H1 (cell line): ENCODE measurements around the gene PLIN4.
"Not testable (repeated sequence)": the region's sequence is repeated elsewhere in the genome, so short reads cannot be mapped to it uniquely, and the experiment has no call there.

ENCODE experiments used
- FOSL1 ChIP-seq: IDR thresholded peaks from 2 replicates; pipeline ENCODE4 v1.6.1; 2011; ENCODE audit warnings: mild to moderate bottlenecking, low read depth, low read length, moderate library complexity; ENCODE audit not compliant: insufficient read depth
- GABPA ChIP-seq: IDR thresholded peaks from 2 replicates; pipeline ENCODE4 v1.6.1; 2011; ENCODE audit warnings: mild to moderate bottlenecking, low read length, moderate library complexity, borderline replicate concordance; ENCODE audit not compliant: insufficient read depth
- HDAC2 ChIP-seq, 2 experiments: fragments of 300-600 bp in 1 of 2; sonication (generic) in 1 of 2; IDR thresholded peaks; 2 replicates each; pipeline ENCODE4 v1.6.1; 2011 to 2012; ENCODE audit warnings: low read depth in 2 of 2, low read length in 2 of 2, mild to moderate bottlenecking in 2 of 2, moderate library complexity in 2 of 2, borderline replicate concordance in 1 of 2, inconsistent platforms in 1 of 2
- JUN ChIP-seq: IDR thresholded peaks from 2 replicates; pipeline ENCODE4 v1.6.1; 2011; ENCODE audit warnings: low read depth, mild to moderate bottlenecking, improper control_type of control experiment, low read length
- POLR2AphosphoS5 ChIP-seq: IDR thresholded peaks from 2 replicates; pipeline ENCODE4 v1.6.1; 2011; ENCODE audit warnings: low read depth, low read length
- TAF1 ChIP-seq: IDR thresholded peaks from 2 replicates; pipeline ENCODE4 v1.6.1; 2011; ENCODE audit warnings: mild to moderate bottlenecking, low read depth, low read length
- ZNF274 ChIP-seq: IDR thresholded peaks from 2 replicates; pipeline ENCODE4 v1.7.0; 2012; ENCODE audit warnings: low read length, borderline replicate concordance; ENCODE audit errors: extremely low read depth
- TF ChIP-seq, protein P1 (sequence below), 3 experiments: IDR thresholded peaks; 1 replicate in 2 of 3; 2 replicates in 1 of 3; pipeline versions ENCODE4 v1.5.1 to v1.6.1; 2011; ENCODE audit warnings: low read length in 3 of 3, mild to moderate bottlenecking in 3 of 3, inconsistent platforms in 2 of 3, low read depth in 1 of 3, moderate library complexity in 1 of 3; ENCODE audit not compliant: insufficient read depth in 1 of 3; ENCODE audit errors: control extremely low read depth in 1 of 3
- TF ChIP-seq, protein P2 (sequence below): IDR thresholded peaks from 2 replicates; pipeline ENCODE4 v1.6.1; 2012; ENCODE audit warnings: inconsistent platforms
- TF ChIP-seq, protein P3 (sequence below): IDR thresholded peaks from 2 replicates; pipeline ENCODE4 v1.6.1; 2012; ENCODE audit warnings: inconsistent platforms
- TF ChIP-seq, protein P4 (sequence below): IDR thresholded peaks from 2 replicates; pipeline ENCODE4 v1.6.1; 2012; ENCODE audit warnings: low read length, inconsistent platforms

DNA sequence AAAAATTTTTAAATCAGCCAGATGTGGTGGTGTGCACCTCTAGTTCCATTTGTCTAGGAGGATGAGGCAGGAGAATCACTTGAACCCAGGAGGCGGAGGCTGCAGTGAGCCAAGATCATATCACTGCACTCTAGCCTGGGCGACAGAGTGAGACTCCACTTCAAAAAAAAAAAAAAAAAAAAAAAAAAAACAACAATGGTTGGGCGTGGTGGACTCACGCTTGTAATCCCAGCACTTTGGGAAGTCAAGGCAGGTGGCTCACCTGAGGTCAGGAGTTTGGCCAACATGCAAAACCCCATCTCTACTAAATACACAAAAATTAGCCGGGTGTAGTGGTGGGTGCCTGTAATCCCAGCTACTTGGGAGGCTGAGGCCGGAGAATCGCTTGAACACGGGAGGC, 9.1 kb upstream of the PLIN4 start:
- TF ChIP-seq, protein P1, sequence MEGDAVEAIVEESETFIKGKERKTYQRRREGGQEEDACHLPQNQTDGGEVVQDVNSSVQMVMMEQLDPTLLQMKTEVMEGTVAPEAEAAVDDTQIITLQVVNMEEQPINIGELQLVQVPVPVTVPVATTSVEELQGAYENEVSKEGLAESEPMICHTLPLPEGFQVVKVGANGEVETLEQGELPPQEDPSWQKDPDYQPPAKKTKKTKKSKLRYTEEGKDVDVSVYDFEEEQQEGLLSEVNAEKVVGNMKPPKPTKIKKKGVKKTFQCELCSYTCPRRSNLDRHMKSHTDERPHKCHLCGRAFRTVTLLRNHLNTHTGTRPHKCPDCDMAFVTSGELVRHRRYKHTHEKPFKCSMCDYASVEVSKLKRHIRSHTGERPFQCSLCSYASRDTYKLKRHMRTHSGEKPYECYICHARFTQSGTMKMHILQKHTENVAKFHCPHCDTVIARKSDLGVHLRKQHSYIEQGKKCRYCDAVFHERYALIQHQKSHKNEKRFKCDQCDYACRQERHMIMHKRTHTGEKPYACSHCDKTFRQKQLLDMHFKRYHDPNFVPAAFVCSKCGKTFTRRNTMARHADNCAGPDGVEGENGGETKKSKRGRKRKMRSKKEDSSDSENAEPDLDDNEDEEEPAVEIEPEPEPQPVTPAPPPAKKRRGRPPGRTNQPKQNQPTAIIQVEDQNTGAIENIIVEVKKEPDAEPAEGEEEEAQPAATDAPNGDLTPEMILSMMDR (IDR thresholded peaks at IDR 0.05; ENCODE audit: control extremely low read depth in 1 of 3, insufficient read depth in 1 of 3, low read depth in 1 of 3, low read length in 3 of 3): not testable (repeated sequence)
- TF ChIP-seq FOSL1; JUN; POLR2AphosphoS5; HDAC2 (IDR thresholded peaks at IDR 0.05; ENCODE audit: borderline replicate concordance in 1 of 2, low read depth in 2 of 2, low read length in 2 of 2); TAF1; GABPA; ZNF274: not testable (repeated sequence)
- TF ChIP-seq, protein P2, sequence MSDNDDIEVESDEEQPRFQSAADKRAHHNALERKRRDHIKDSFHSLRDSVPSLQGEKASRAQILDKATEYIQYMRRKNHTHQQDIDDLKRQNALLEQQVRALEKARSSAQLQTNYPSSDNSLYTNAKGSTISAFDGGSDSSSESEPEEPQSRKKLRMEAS: not testable (repeated sequence)
- TF ChIP-seq, protein P3, sequence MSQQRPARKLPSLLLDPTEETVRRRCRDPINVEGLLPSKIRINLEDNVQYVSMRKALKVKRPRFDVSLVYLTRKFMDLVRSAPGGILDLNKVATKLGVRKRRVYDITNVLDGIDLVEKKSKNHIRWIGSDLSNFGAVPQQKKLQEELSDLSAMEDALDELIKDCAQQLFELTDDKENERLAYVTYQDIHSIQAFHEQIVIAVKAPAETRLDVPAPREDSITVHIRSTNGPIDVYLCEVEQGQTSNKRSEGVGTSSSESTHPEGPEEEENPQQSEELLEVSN: not testable (repeated sequence)
- TF ChIP-seq, protein P4, sequence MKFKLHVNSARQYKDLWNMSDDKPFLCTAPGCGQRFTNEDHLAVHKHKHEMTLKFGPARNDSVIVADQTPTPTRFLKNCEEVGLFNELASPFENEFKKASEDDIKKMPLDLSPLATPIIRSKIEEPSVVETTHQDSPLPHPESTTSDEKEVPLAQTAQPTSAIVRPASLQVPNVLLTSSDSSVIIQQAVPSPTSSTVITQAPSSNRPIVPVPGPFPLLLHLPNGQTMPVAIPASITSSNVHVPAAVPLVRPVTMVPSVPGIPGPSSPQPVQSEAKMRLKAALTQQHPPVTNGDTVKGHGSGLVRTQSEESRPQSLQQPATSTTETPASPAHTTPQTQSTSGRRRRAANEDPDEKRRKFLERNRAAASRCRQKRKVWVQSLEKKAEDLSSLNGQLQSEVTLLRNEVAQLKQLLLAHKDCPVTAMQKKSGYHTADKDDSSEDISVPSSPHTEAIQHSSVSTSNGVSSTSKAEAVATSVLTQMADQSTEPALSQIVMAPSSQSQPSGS: not testable (repeated sequence)
